Measurements from ENCODE around the gene RNF222. TPM values are rescaled to one million over a fixed set of nuclear protein-coding genes. Genes with fewer than 3 reads are reported as not detected.
"Not testable (repeated sequence)": the region's sequence is repeated elsewhere in the genome, so short reads cannot be mapped to it uniquely, and the experiment has no call there.

Gene RNF222
- polyA plus RNA-seq, 6 donors from 2014 or later, result 0.13 to 0.35 (median 0.23) TPM; not detected in 3

GRCh38 chr17:8405499-8406016 lies 7.9 kb upstream of the RNF222 start:
- Mint-ChIP-seq H3K27ac (no peak overlapping the region), H3K4me1 (peaks cover 0 to 4% (median 0%) of the 10 kb centered on the region in 3 donors), H3K27me3 (peaks cover 24 to 53% (median 34%) of the 10 kb centered on the region in 3 donors), H3K9me3 (no peaks in the 10 kb centered on the region), H3K36me3 (no peaks in the 10 kb centered on the region), H3K4me3 (no peak overlapping the region)
- DNase-seq, result no peak
- ATAC-seq (ENCODE audit: low read depth in 2 of 2), result no peak

DNA sequence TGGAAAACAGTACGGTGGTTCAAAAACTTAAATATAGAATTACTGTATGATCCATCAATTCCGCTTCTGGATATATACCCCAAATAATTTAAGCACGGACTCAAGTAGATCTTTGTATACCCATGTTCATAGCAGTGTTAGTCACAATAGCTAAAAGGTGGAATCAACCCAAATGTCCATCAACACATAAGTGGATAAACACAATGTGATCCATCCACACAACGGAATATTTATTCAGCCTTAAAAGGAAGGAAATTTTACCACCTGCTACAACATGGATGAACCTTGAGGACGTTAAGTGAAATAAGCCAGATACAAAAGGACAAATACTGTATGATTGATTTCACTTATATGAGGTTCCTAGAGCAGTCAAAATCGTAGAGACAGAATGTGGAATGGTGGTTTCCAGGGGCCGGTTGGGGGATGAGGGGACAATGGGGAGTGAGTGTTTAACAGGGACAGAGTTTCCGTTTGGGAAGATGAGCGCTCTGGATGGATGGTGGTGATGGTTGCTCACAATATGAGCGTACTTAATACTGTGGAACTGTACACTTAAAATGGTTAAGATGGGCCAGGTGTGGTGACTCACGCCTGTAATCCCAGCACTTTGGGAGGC lies 5.4 kb upstream of the RNF222 start:
- Mint-ChIP-seq H3K27me3 (peaks cover 31 to 60% (median 33%) of the 10 kb centered on the region in 3 donors), H3K27ac (peak overlapping the region in 1 of 6 donors; percentile 54), H3K9me3 (no peaks in the 10 kb centered on the region), H3K4me1 (no peaks in the 10 kb centered on the region), H3K4me3 (no peak overlapping the region), H3K36me3 (no peaks in the 10 kb centered on the region)
- no peak for ATAC-seq (ENCODE audit: low read depth in 2 of 2)
- DNase-seq, result no peak

DNA sequence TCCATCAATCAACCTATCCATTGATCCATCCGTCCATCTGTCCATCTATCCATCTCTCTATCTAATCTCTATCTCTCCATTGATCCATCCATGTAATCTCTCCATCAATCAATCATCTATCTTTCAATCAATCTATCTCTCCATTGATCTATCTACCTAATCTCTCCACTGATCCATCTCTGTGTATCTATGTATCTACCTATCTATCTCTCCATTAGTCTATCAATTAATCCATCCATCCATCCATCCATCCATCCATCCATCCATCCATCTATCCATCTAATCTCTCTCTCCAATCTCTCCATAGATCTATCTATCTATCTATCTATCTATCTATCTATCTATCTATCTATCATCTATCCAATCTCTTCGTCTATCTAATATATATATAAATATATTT lies 3.5 kb upstream of the RNF222 start:
- H3K27me3 Mint-ChIP-seq, result peaks cover 36 to 62% (median 48%) of the 10 kb centered on the region in 3 donors
- no peaks in the 10 kb centered on the region for H3K9me3 Mint-ChIP-seq
- H3K36me3 Mint-ChIP-seq, result no peaks in the 10 kb centered on the region
- H3K4me1 Mint-ChIP-seq, result no peaks in the 10 kb centered on the region
- no peak for DNase-seq
- H3K4me3 Mint-ChIP-seq, result no peak overlapping the region
- H3K27ac Mint-ChIP-seq, result no peak overlapping the region
- ATAC-seq (ENCODE audit: low read depth in 2 of 2), result no peak

GRCh38 chr17:8398980-8399379 lies 1.4 kb upstream of the RNF222 start:
- no peak overlapping the region for H3K27ac Mint-ChIP-seq
- no peak for ATAC-seq (ENCODE audit: low read depth in 2 of 2)
- no peak for DNase-seq
- H3K4me3 Mint-ChIP-seq, result no peak overlapping the region
- peaks cover 0 to 4% (median 3%) of the 10 kb centered on the region in 3 donors for H3K4me1 Mint-ChIP-seq
- H3K9me3 Mint-ChIP-seq, result peaks cover 0 to 2% (median 0%) of the 10 kb centered on the region in 7 donors
- no peaks in the 10 kb centered on the region for H3K36me3 Mint-ChIP-seq
- peaks cover 38 to 59% (median 53%) of the 10 kb centered on the region in 3 donors for H3K27me3 Mint-ChIP-seq

- not testable (repeated sequence) for H3K4me3 Mint-ChIP-seq; H3K9me3 Mint-ChIP-seq; ATAC-seq (ENCODE audit: low read depth in 2 of 2); H3K36me3 Mint-ChIP-seq; DNase-seq
- Mint-ChIP-seq H3K27me3 (peaks cover 11 to 25% (median 25%) of the 10 kb centered on the region in 3 donors), H3K4me1 (peaks cover 5 to 11% (median 11%) of the 10 kb centered on the region in 3 donors), H3K27ac (peak overlapping the region in 1 of 6 donors; percentile 37)
These were observed 3.1 kb downstream of the RNF222 start for GRCh38 chr17:8394497-8394896.

DNA sequence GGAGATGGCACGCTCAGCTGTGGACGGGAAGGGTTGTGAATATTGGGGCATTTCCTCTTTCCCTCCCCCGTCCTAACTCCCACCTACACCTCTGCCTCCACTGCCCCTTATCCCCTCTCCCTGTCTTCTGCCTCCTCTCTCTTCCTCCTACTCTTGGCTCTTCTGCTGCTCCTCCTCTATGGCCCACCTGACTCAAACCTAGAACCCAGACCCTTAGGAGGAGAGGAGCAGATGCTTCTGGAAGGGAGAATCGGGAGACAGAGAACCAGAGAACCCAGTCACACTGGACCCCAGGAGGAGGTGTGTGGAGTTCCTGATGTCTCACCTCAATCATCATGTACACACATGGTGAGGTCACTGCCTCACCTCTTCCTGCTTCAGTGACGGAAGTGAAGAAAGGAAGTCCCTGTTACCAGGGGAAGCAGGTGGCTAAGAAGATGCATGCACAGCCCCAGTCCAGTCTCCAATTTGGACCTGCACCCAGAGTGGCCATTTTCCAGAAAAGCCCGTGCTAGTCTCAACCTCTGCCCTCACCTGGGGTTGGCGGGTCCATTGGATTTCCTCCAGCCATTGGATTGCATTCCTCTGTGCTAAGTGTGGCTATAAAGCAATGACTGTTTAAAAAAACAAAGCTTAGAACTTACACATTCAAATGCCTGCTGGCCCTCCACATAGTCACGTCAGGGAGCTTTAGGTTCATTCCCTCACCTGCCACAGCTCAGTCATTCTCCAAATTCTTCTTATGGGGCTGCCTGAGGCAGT lies 4.0 kb downstream of the RNF222 start:
- no peaks in the 10 kb centered on the region for H3K36me3 Mint-ChIP-seq
- peak overlapping the region; percentile 82 to 98 (median 86) for H3K27ac Mint-ChIP-seq
- peak; percentile 42 for DNase-seq
- peak; percentile 99 for ATAC-seq (ENCODE audit: low read depth in 2 of 2)
- peak overlapping the region in 5 of 8 donors; percentile 12 to 59 (median 25) for H3K4me3 Mint-ChIP-seq
- peaks cover 0 to 5% (median 0%) of the 10 kb centered on the region in 7 donors for H3K9me3 Mint-ChIP-seq
- peaks cover 11 to 25% (median 24%) of the 10 kb centered on the region in 3 donors for H3K27me3 Mint-ChIP-seq
- H3K4me1 Mint-ChIP-seq, result peaks cover 5 to 11% (median 11%) of the 10 kb centered on the region in 3 donors

DNA sequence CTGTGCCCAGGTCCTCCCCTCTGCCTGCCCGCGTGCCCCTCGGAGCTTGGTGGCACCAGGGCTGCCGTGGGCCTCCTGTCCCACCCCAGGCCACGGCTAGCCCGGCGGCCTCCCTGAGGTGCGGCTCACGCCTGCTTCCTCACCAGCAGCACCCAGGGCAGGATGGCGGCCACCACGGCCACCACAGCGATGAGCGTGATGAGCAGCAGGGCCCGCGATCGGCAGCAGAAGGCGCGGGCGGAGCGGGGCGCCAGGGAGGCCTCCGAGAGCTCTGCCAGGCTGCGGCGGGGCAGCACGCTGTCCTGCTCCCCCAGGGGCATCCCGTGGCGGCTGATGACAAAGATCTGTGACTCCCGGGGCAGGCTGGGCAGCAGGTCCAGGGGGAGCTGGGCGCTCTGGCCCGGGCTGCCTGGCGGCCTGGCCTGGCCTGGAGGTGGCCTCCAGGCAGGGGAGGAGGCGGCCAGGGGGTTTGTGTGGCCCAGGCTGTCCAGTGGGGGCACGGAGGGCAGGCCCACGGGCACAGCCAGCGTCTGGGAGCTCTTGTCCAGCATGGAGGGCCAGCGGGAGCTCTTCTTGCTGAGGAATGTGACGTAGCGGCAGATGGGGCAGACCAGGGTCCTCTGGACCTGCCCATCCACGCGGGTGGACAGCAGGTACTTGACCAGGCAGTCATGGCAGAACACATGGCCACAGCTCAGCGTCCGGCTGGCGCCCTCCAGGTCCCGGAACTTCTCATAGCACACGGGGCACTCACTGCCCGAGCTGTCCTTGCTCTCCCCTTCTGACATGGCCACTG lies 4.8 kb downstream of the RNF222 start:
- peaks cover 0 to 5% (median 0%) of the 10 kb centered on the region in 7 donors for H3K9me3 Mint-ChIP-seq
- no peak overlapping the region for H3K4me3 Mint-ChIP-seq
- peaks cover 5 to 11% (median 11%) of the 10 kb centered on the region in 3 donors for H3K4me1 Mint-ChIP-seq
- ATAC-seq (ENCODE audit: low read depth in 2 of 2), result no peak
- H3K27me3 Mint-ChIP-seq, result peaks cover 4 to 23% (median 21%) of the 10 kb centered on the region in 3 donors
- no peak for DNase-seq
- no peaks in the 10 kb centered on the region for H3K36me3 Mint-ChIP-seq
- H3K27ac Mint-ChIP-seq, result peak overlapping the region in 3 of 6 donors; percentile 86 to 98 (median 91)

DNA sequence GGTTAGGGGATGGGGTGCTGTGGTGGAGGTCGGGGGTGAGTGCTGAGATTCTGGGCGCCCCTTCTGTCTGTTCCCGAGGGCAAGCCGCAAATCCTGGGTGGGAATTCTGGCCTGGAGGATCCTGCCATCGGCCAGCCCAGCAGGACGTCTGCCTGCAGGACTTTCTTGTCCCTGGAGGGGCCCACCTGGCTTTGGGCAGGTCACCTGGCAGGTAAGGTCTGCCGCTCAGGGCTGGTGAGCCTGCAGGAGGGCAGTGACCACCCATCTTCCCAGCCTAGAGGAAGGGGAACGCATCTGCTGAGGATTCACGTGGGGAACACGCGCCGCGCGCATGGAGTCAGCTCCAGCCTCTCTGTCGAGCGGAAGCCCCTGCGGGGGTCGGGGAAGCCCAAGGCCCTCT lies 5.4 kb downstream of the RNF222 start:
- Mint-ChIP-seq H3K36me3 (no peaks in the 10 kb centered on the region), H3K9me3 (peaks cover 0 to 5% (median 0%) of the 10 kb centered on the region in 7 donors), H3K27me3 (peaks cover 4 to 17% (median 15%) of the 10 kb centered on the region in 3 donors), H3K4me3 (peak overlapping the region in 1 of 8 donors; percentile 29), H3K4me1 (peaks cover 5 to 16% (median 11%) of the 10 kb centered on the region in 3 donors), H3K27ac (peak overlapping the region in 2 of 6 donors; percentile 32 to 39)
- no peak for ATAC-seq (ENCODE audit: low read depth in 2 of 2)
- no peak for DNase-seq

GRCh38 chr17:8391711-8392110 lies 5.9 kb downstream of the RNF222 start:
- peaks cover 4 to 11% (median 10%) of the 10 kb centered on the region in 3 donors for H3K27me3 Mint-ChIP-seq
- peak overlapping the region in 1 of 6 donors; percentile 39 for H3K27ac Mint-ChIP-seq
- H3K4me3 Mint-ChIP-seq, result peak overlapping the region in 1 of 8 donors; percentile 29

GRCh38 chr17:8387914-8388651 lies 9.5 kb downstream of the RNF222 start:
- ATAC-seq (ENCODE audit: low read depth in 2 of 2) (no peak), DNase-seq (no peak)
- H3K27ac Mint-ChIP-seq, result peak overlapping the region in 3 of 6 donors; percentile 46 to 71 (median 69)
- H3K27me3 Mint-ChIP-seq, result no peaks in the 10 kb centered on the region
- no peaks in the 10 kb centered on the region for H3K9me3 Mint-ChIP-seq
- peak overlapping the region in 1 of 8 donors; percentile 8 for H3K4me3 Mint-ChIP-seq
- H3K36me3 Mint-ChIP-seq, result peaks cover 0 to 3% of the 10 kb centered on the region in 2 donors
- H3K4me1 Mint-ChIP-seq, result peaks cover 14 to 21% (median 18%) of the 10 kb centered on the region in 3 donors

More at GRCh38 chr17:8391711-8392110, 5.9 kb downstream of the RNF222 start:
- H3K9me3 Mint-ChIP-seq, result peaks cover 0 to 5% (median 0%) of the 10 kb centered on the region in 7 donors
- ATAC-seq (ENCODE audit: low read depth in 2 of 2), result no peak
- H3K4me1 Mint-ChIP-seq, result peaks cover 8 to 16% (median 11%) of the 10 kb centered on the region in 3 donors
- no peak for DNase-seq
- no peaks in the 10 kb centered on the region for H3K36me3 Mint-ChIP-seq

GRCh38 chr17:8386841-8387240 lies 10.8 kb downstream of the RNF222 start:
- DNase-seq, result no peak
- no peaks in the 10 kb centered on the region for H3K27me3 Mint-ChIP-seq
- H3K4me3 Mint-ChIP-seq, result peak overlapping the region in 2 of 8 donors; percentile 87 to 100
- peak overlapping the region in 1 of 6 donors; percentile 72 for H3K27ac Mint-ChIP-seq
- H3K36me3 Mint-ChIP-seq, result peaks cover 6 to 8% of the 10 kb centered on the region in 2 donors
- ATAC-seq (ENCODE audit: low read depth in 2 of 2), result no peak
- H3K9me3 Mint-ChIP-seq, result no peaks in the 10 kb centered on the region
- H3K4me1 Mint-ChIP-seq, result peaks cover 21 to 31% (median 26%) of the 10 kb centered on the region in 3 donors

GRCh38 chr17:8384801-8385378 lies 12.7 kb downstream of the RNF222 start:
- DNase-seq (no peak), ATAC-seq (ENCODE audit: low read depth in 2 of 2) (no peak)
- H3K4me3 Mint-ChIP-seq, result peak overlapping the region; percentile 52 to 100 (median 97)
- H3K36me3 Mint-ChIP-seq, result peaks cover 6 to 14% of the 10 kb centered on the region in 2 donors
- peaks cover 29 to 45% (median 41%) of the 10 kb centered on the region in 3 donors for H3K4me1 Mint-ChIP-seq
- no peaks in the 10 kb centered on the region for H3K27me3 Mint-ChIP-seq
- no peaks in the 10 kb centered on the region for H3K9me3 Mint-ChIP-seq
- peak overlapping the region in 4 of 6 donors; percentile 65 to 94 (median 80) for H3K27ac Mint-ChIP-seq
